Hematopoietic multipotent progenitor cell treated with erythropoietin and hydrocortisone succinate and interleukin-3 and kit ligand, for 15 days (in vitro differentiated cells): ENCODE measurements around the gene GTF2IRD1.
"Not testable (repeated sequence)": the region's sequence is repeated elsewhere in the genome, so short reads cannot be mapped to it uniquely, and the experiment has no call there.

ENCODE experiments used
- DNase-seq: peaks from one replicate; pipeline ENCODE4 v3.0.0-alpha.2; 2015; ENCODE audit warnings: low spot score

Gene GTF2IRD1

GRCh38 chr7:74430961-74431466, 22.7 kb upstream of the GTF2IRD1 start:
- no peak for DNase-seq

- DNase-seq: not testable (repeated sequence)
These were observed 16.5 kb upstream of the GTF2IRD1 start for GRCh38 chr7:74437291-74437571.

- no peak for DNase-seq
These were observed 15.4 kb upstream of the GTF2IRD1 start for GRCh38 chr7:74438327-74438726.

GRCh38 chr7:74439541-74439940, 14.2 kb upstream of the GTF2IRD1 start:
- no peak for DNase-seq

GRCh38 chr7:74440143-74440542, 13.6 kb upstream of the GTF2IRD1 start:
- not testable (repeated sequence) for DNase-seq

- DNase-seq: no peak
These were observed 11.9 kb upstream of the GTF2IRD1 start for GRCh38 chr7:74441801-74442200.

- no peak for DNase-seq
These were observed 10.0 kb upstream of the GTF2IRD1 start for GRCh38 chr7:74443543-74444247.

GRCh38 chr7:74449144-74449543, 4.6 kb upstream of the GTF2IRD1 start:
- no peak for DNase-seq

GRCh38 chr7:74449809-74450397, 3.8 kb upstream of the GTF2IRD1 start:
- DNase-seq: peak; percentile 70

- no peak for DNase-seq
These were observed 871 bp upstream of the GTF2IRD1 start for GRCh38 chr7:74452748-74453321.

GRCh38 chr7:74454021-74454924, 567 bp downstream of the GTF2IRD1 start:
- DNase-seq: no peak

GRCh38 chr7:74454925-74455288, 1.2 kb downstream of the GTF2IRD1 start:
- no peak for DNase-seq

GRCh38 chr7:74455291-74455804, 1.6 kb downstream of the GTF2IRD1 start:
- no peak for DNase-seq

GRCh38 chr7:74455928-74456327, 2.2 kb downstream of the GTF2IRD1 start:
- DNase-seq: no peak

- DNase-seq: no peak
These were observed 3.3 kb downstream of the GTF2IRD1 start for GRCh38 chr7:74457007-74457406.

GRCh38 chr7:74461970-74462706, 8.4 kb downstream of the GTF2IRD1 start:
- no peak for DNase-seq

- DNase-seq: no peak
These were observed 9.0 kb downstream of the GTF2IRD1 start for GRCh38 chr7:74462707-74463100.

- no peak for DNase-seq
These were observed 11.5 kb downstream of the GTF2IRD1 start for GRCh38 chr7:74464931-74465886.

GRCh38 chr7:74466196-74466813, 12.6 kb downstream of the GTF2IRD1 start:
- DNase-seq: no peak

GRCh38 chr7:74467876-74468275, 14.2 kb downstream of the GTF2IRD1 start:
- DNase-seq: no peak
